ENCODE results near the gene TCAIM.
A peak's percentile ranks its signal among the peaks of the same experiment; 100 is the strongest.

The TCAIM gene

GRCh38 chr3:44437800-44438199 is 99.2 kb downstream of the TCAIM start:
- TF ChIP-seq ZNF274 (IDR thresholded peaks at IDR 0.05; ENCODE audit: low read depth, low read length), result no peak
- no peak overlapping the region for H3K4me3 ChIP-seq (ENCODE audit: low read length)

DNA sequence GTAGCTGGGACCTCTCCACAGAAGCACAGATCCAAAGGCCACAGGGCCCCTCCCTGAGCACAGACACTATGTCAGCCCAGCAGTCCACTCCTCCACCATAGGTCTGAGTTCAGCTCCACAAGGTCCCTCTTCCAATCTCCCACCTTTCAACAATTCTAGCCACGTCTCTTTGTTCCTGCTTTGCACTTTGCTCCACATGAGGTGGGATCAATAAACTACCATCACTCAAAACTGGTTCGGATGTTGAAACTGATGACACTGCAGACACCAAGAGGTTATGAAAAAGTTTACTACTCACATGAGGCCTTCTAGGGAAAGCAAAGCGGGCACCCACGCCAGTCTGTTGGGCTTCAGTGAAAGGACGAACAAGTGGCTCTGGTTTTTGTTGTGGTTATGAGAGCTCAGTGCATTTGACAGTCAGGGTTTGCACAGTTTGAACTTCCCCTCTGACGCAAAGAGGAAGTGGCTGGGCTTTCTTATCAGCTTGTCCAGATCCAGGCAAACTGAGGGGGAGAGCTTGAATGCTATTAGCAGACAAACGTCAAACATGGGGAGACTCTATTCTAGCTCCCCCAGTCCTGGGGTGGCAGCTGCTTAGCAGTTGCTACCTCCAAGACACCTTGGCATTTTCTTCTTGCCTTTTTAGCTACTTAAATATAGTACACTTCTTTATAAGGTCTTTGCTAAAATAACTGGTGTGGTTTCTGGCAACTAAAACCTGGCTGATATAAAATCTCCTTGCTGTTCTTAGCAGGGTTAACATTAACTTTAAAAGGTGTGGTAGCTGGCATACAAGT is 101.1 kb downstream of the TCAIM start:
- peak overlapping the region; percentile 22; the same call in 1 of the 2 replicates for H3K4me3 ChIP-seq (ENCODE audit: low read length)

GRCh38 chr3:44442596-44443309 is 104.2 kb downstream of the TCAIM start:
- TF ChIP-seq ZNF274 (IDR thresholded peaks at IDR 0.05; ENCODE audit: low read depth, low read length), result no peak

More for the DNA sequence above, 101.1 kb downstream of the TCAIM start:
- TF ChIP-seq ZNF274 (IDR thresholded peaks at IDR 0.05; ENCODE audit: low read depth, low read length), result no peak

GRCh38 chr3:44444437-44444836 is 105.9 kb downstream of the TCAIM start:
- no peak overlapping the region for H3K4me3 ChIP-seq (ENCODE audit: low read length)
- TF ChIP-seq ZNF274 (IDR thresholded peaks at IDR 0.05; ENCODE audit: low read depth, low read length), result no peak

More at GRCh38 chr3:44442596-44443309, 104.2 kb downstream of the TCAIM start:
- H3K4me3 ChIP-seq (ENCODE audit: low read length), result no peak overlapping the region

GRCh38 chr3:44444896-44445691 is 106.5 kb downstream of the TCAIM start:
- no peak for TF ChIP-seq ZNF274 (IDR thresholded peaks at IDR 0.05; ENCODE audit: low read depth, low read length)

DNA sequence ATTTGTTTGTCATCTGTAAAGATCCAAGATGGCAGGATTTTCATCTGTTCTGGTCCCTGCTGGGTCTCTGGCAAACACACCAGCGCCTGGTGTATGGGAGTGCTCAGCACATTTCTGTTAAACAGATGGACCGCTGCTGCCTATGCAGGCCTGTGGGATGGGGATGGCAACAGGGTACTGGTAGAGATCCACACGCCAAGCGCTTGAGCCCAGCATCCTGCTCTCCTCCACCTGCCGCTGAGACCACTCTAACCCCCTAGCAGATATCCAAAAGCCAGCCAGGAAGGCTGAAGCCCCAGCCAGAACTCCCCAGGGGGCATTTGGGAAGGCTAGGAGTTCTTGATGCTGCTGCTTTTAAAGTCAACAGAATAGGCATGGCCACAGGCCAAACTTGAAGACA is 107.2 kb downstream of the TCAIM start:
- H3K4me3 ChIP-seq (ENCODE audit: low read length), result no peak overlapping the region
- TF ChIP-seq ZNF274 (IDR thresholded peaks at IDR 0.05; ENCODE audit: low read depth, low read length), result no peak

More at GRCh38 chr3:44444896-44445691, 106.5 kb downstream of the TCAIM start:
- H3K4me3 ChIP-seq (ENCODE audit: low read length), result no peak overlapping the region

DNA sequence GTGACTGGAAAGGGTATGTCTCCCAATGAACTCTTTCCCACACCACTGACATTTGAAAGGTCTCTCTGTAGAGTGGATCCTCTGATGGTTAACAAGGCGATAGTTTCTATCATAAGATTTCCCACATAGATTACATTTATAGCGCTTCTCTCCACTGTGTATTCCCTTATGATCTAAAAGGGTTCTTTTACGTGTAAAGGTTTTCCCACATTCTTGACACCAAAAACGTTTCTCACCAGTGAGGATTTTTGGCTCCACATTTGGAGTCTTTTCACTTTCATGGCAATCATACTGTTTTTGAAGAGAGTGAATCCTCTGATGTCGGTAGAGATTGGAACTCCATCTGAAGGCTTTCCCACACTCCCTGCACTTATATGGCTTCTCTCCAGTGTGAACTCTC is 108.4 kb downstream of the TCAIM start:
- TF ChIP-seq ZNF274 (IDR thresholded peaks at IDR 0.05; ENCODE audit: low read depth, low read length), result no peak

DNA sequence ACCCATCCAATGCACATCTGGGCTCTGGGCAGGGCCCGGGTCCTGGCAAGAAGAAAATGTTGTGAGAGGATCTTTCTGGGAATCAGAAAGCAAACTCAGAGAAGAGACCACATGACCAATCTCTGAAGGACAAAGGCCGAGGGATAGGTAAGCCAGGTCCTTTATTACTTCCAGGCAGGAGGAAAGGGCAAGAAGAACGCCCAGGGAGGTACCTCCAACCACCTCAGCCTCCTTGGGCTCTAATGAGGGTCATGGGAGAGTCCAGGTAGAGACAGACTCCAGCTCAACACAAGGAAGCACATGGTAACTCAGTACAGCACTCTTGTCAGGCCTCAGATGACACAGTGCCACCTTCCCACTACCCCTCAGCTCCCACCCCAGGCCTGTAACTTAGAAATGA is 112.9 kb downstream of the TCAIM start:
- TF ChIP-seq ZNF274 (IDR thresholded peaks at IDR 0.05; ENCODE audit: low read depth, low read length), result no peak
- no peak overlapping the region for H3K4me3 ChIP-seq (ENCODE audit: low read length)

More for the DNA sequence above, 108.4 kb downstream of the TCAIM start:
- no peak overlapping the region for H3K4me3 ChIP-seq (ENCODE audit: low read length)

- no peak overlapping the region for H3K4me3 ChIP-seq (ENCODE audit: low read length)
- no peak for TF ChIP-seq ZNF274 (IDR thresholded peaks at IDR 0.05; ENCODE audit: low read depth, low read length)
Measured at GRCh38 chr3:44454258-44454657, 115.7 kb downstream of the TCAIM start.

GRCh38 chr3:44455318-44455717 is 116.8 kb downstream of the TCAIM start:
- no peak overlapping the region for H3K4me3 ChIP-seq (ENCODE audit: low read length)

More at GRCh38 chr3:44455318-44455717, 116.8 kb downstream of the TCAIM start:
- TF ChIP-seq ZNF274 (IDR thresholded peaks at IDR 0.05; ENCODE audit: low read depth, low read length), result no peak
